Measurements from ENCODE around the gene FAM120A. TPM values are rescaled to one million over a fixed set of nuclear protein-coding genes. Genes with fewer than 3 reads are reported as not detected.

The FAM120A gene
- total and polyA plus RNA-seq, 2 of the 13 experiments (the other 11 are each of a cell fraction or from before 2014, with no cell fraction given): 41.3 to 44.4 TPM

DNA sequence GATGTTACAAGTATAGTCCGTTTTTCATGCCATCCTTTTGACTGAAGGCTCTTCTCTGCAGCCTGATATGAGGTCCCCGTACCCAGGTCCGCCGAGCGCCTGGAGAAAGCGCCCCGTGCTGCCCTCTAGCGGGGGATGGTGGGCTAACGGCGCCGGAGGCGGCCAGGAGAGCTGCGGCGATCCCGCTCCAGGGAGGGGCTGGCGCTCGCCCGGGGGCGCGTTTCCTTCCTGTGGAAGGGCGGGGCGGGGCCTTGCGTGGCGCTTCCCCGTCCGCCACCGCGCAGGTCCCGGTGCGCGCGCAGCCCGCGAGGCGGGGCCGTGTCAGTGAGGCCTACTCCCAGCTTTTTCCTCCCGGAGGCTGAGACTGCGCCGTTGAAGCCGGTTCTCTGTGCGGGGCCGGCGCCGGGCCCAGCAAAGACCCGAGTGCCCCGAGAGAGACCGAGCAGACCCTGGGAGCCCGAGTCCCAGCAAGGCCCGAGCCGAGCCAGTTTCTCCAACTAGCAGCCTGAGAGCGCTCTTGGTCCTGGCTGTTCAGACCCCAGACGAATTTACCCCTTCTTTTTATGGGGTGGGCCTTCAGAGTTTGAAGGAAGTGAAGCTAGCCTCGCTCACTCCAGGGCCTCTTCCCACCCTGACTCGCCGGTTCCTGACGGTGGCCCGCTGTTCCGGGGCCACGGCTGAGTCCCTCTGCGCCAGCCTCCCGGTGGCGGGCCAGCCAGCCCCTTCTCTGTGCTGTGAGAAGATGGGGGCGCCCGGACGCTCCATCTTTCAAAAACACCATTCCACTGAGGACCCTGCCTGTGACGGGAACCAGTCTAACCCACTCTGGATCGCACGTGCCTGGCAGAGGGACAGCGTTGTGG is 115.2 kb downstream of the FAM120A start (continued):
- TF ChIP-seq ZNF451 (CRISPR knock-in tag; IDR thresholded peaks at IDR 0.05) (peak; percentile 89), ZNF160 (CRISPR knock-in tag; IDR thresholded peaks at IDR 0.05) (no peak; the same call in none of the 2 replicates), RFX3 (CRISPR knock-in tag; IDR thresholded peaks at IDR 0.05) (no peak), SMAD3 (CRISPR knock-in tag; IDR thresholded peaks at IDR 0.05) (peak; percentile 56; the same call in 1 of the 2 replicates), ZNF615 (CRISPR knock-in tag; IDR thresholded peaks at IDR 0.05; ENCODE audit: borderline replicate concordance) (no peak), ZNF556 (CRISPR knock-in tag; IDR thresholded peaks at IDR 0.05; ENCODE audit: borderline replicate concordance) (peak; percentile 41; the same call in 1 of the 2 replicates), HNRNPL (IDR thresholded peaks at IDR 0.05; ENCODE audit: low read depth, low read length) (no peak), ESRRA (CRISPR knock-in tag; IDR thresholded peaks at IDR 0.05; ENCODE audit: low read depth) (peak; percentile 65; the same call in 1 of the 2 replicates), YY1 (IDR thresholded peaks at IDR 0.05; ENCODE audit: insufficient read depth, insufficient replicate concordance, low read depth, low read length) (peak; percentile 76), THYN1 (CRISPR knock-in tag; IDR thresholded peaks at IDR 0.05; ENCODE audit: borderline replicate concordance, low read depth) (no peak), ZNF136 (CRISPR knock-in tag; IDR thresholded peaks at IDR 0.05; ENCODE audit: low read depth) (no peak), DNMT1 (CRISPR knock-in tag; IDR thresholded peaks at IDR 0.05) (0 out of 2 replicates have a peak, but pooled peaks have one; percentile 27), ZNF232 (CRISPR knock-in tag; IDR thresholded peaks at IDR 0.05; ENCODE audit: borderline replicate concordance) (peak; percentile 68; the same call in 1 of the 2 replicates)
- TF ChIP-seq, protein P1, sequence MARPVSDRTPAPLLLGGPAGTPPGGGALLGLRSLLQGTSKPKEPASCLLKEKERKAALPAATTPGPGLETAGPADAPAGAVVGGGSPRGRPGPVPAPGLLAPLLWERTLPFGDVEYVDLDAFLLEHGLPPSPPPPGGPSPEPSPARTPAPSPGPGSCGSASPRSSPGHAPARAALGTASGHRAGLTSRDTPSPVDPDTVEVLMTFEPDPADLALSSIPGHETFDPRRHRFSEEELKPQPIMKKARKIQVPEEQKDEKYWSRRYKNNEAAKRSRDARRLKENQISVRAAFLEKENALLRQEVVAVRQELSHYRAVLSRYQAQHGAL (CRISPR knock-in tag; IDR thresholded peaks at IDR 0.05; ENCODE audit: not compliant biosample characterization): no peak
- TF ChIP-seq, protein P2, sequence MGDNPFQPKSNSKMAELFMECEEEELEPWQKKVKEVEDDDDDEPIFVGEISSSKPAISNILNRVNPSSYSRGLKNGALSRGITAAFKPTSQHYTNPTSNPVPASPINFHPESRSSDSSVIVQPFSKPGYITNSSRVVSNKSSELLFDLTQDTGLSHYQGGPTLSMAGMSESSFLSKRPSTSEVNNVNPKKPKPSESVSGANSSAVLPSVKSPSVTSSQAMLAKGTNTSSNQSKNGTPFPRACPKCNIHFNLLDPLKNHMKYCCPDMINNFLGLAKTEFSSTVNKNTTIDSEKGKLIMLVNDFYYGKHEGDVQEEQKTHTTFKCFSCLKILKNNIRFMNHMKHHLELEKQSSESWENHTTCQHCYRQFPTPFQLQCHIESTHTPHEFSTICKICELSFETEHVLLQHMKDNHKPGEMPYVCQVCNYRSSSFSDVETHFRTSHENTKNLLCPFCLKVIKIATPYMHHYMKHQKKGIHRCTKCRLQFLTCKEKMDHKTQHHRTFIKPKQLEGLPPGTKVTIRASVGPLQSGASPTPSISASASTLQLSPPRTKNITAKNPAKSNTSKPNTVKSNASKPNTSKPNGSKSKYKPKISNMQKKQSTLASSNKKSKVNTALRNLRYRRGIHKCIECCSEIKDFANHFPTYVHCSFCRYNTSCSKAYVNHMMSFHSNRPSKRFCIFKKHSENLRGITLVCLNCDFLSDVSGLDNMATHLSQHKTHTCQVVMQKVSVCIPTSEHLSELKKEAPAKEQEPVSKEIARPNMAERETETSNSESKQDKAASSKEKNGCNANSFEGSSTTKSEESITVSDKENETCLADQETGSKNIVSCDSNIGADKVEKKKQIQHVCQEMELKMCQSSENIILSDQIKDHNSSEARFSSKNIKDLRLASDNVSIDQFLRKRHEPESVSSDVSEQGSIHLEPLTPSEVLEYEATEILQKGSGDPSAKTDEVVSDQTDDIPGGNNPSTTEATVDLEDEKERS (CRISPR knock-in tag; IDR thresholded peaks at IDR 0.05): no peak
- TF ChIP-seq, protein P3, sequence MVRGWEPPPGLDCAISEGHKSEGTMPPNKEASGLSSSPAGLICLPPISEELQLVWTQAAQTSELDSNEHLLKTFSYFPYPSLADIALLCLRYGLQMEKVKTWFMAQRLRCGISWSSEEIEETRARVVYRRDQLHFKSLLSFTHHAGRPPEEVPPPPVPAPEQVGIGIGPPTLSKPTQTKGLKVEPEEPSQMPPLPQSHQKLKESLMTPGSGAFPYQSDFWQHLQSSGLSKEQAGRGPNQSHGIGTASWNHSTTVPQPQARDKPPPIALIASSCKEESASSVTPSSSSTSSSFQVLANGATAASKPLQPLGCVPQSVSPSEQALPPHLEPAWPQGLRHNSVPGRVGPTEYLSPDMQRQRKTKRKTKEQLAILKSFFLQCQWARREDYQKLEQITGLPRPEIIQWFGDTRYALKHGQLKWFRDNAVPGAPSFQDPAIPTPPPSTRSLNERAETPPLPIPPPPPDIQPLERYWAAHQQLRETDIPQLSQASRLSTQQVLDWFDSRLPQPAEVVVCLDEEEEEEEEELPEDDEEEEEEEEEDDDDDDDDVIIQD (CRISPR knock-in tag; IDR thresholded peaks at IDR 0.05; ENCODE audit: low read depth): no peak; the same call in 1 of the 2 replicates
- TF ChIP-seq, protein P4, sequence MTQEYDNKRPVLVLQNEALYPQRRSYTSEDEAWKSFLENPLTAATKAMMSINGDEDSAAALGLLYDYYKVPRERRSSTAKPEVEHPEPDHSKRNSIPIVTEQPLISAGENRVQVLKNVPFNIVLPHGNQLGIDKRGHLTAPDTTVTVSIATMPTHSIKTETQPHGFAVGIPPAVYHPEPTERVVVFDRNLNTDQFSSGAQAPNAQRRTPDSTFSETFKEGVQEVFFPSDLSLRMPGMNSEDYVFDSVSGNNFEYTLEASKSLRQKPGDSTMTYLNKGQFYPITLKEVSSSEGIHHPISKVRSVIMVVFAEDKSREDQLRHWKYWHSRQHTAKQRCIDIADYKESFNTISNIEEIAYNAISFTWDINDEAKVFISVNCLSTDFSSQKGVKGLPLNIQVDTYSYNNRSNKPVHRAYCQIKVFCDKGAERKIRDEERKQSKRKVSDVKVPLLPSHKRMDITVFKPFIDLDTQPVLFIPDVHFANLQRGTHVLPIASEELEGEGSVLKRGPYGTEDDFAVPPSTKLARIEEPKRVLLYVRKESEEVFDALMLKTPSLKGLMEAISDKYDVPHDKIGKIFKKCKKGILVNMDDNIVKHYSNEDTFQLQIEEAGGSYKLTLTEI (CRISPR knock-in tag; conservative IDR thresholded peaks at IDR 0.05): no peak
- TF ChIP-seq, protein P5, sequence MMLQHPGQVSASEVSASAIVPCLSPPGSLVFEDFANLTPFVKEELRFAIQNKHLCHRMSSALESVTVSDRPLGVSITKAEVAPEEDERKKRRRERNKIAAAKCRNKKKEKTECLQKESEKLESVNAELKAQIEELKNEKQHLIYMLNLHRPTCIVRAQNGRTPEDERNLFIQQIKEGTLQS (CRISPR knock-in tag; IDR thresholded peaks at IDR 0.05): no peak
- TF ChIP-seq, protein P6, sequence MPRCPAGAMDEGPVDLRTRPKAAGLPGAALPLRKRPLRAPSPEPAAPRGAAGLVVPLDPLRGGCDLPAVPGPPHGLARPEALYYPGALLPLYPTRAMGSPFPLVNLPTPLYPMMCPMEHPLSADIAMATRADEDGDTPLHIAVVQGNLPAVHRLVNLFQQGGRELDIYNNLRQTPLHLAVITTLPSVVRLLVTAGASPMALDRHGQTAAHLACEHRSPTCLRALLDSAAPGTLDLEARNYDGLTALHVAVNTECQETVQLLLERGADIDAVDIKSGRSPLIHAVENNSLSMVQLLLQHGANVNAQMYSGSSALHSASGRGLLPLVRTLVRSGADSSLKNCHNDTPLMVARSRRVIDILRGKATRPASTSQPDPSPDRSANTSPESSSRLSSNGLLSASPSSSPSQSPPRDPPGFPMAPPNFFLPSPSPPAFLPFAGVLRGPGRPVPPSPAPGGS (CRISPR knock-in tag; IDR thresholded peaks at IDR 0.05): no peak

Measured in HepG2 (cell line).